SKM-1 (cell line): ENCODE results near the gene PALD1.

Experiments used
- DNase-seq: peaks from one replicate; lab custom pipeline; 2025; ENCODE audit not compliant: unreplicated experiment; lab: John Stamatoyannopoulos, UW

Gene PALD1

GRCh38 chr10:70457759-70458305 lies 20.7 kb upstream of the PALD1 start:
- DNase-seq, result no peak

GRCh38 chr10:70458329-70459060 lies 20.1 kb upstream of the PALD1 start:
- DNase-seq, result no peak

- DNase-seq, result no peak
Observed at GRCh38 chr10:70459061-70459773, 19.4 kb upstream of the PALD1 start.

GRCh38 chr10:70459774-70460490 lies 18.6 kb upstream of the PALD1 start:
- no peak for DNase-seq

- DNase-seq, result peak; percentile 19
Observed at GRCh38 chr10:70461397-70462348, 16.9 kb upstream of the PALD1 start.

- no peak for DNase-seq
Observed at GRCh38 chr10:70462349-70462984, 16.1 kb upstream of the PALD1 start.

- DNase-seq, result no peak
Observed at GRCh38 chr10:70465278-70465677, 13.3 kb upstream of the PALD1 start.

GRCh38 chr10:70465832-70466231 lies 12.7 kb upstream of the PALD1 start:
- DNase-seq, result no peak

- no peak for DNase-seq
Observed at GRCh38 chr10:70466951-70467350, 11.6 kb upstream of the PALD1 start.

GRCh38 chr10:70472799-70473454 lies 5.6 kb upstream of the PALD1 start:
- no peak for DNase-seq

GRCh38 chr10:70474780-70475179 lies 3.8 kb upstream of the PALD1 start:
- no peak for DNase-seq

- no peak for DNase-seq
Observed at GRCh38 chr10:70475661-70476060, 2.9 kb upstream of the PALD1 start.

GRCh38 chr10:70476249-70477035 lies 2.1 kb upstream of the PALD1 start:
- no peak for DNase-seq

GRCh38 chr10:70477661-70478162 lies 855 bp upstream of the PALD1 start:
- DNase-seq, result no peak

- DNase-seq, result no peak
Observed at GRCh38 chr10:70479165-70479581, 606 bp downstream of the PALD1 start.

- DNase-seq, result no peak
Observed at GRCh38 chr10:70479626-70480238, 1.2 kb downstream of the PALD1 start.

- DNase-seq, result peak; percentile 20
Observed at GRCh38 chr10:70480239-70480861, 1.8 kb downstream of the PALD1 start.

GRCh38 chr10:70481105-70481504 lies 2.5 kb downstream of the PALD1 start:
- DNase-seq, result no peak
